C1 segment of cervical spinal cord (tissue), 14 donors: Measurements from ENCODE around the gene TEX2.

ENCODE experiments used
- DNase-seq, 14 donors: peaks; one replicate each; lab custom pipeline; 2025; lab: John Stamatoyannopoulos, UW

TEX2 gene

DNA sequence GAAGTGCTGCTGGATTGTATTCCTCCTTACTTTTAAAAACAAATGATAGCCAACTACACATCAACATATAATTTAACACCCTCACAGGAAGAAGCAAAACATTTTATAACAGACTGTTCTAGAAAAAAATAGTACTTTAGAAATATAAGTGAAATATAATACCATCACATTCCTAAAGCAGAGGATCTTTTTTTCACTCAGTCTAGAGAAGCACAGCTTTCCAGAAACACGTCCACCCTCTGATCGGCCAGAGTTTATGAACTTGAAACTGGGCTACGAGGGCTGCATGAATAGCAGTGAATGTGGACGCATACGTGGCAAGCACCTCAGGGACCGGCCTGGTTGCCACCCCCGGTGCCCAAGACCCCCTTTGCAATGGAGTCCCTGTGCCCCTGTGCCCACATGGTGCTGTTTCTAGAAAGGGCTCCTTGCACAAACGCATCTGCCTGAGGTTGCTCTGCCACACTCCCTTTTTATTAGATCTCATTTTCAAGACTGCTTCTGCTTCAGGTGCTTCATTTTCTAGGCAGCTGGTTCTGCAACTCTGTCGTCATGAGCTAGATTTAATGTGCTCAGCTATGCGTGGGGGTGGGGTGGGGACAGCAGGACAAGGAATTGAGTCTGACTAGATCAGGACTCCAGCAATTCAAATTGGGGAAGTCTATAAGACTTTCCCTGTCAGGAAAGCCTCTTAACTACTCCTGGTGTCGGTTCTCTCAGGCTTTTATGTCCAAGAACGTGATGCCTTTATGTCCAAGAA is 104.0 kb downstream of the TEX2 start:
- DNase-seq: no peak

GRCh38 chr17:64158406-64158805 is 104.7 kb downstream of the TEX2 start:
- no peak for DNase-seq

- no peak for DNase-seq
Observed at GRCh38 chr17:64157669-64158180, 105.3 kb downstream of the TEX2 start.

- peak in 1 of 14 donors; percentile 66 for DNase-seq
Observed at GRCh38 chr17:64156670-64157069, 106.4 kb downstream of the TEX2 start.

GRCh38 chr17:64155751-64156544 is 107.1 kb downstream of the TEX2 start:
- peak in 12 of 14 donors; percentile 27 to 88 (median 76) for DNase-seq

DNA sequence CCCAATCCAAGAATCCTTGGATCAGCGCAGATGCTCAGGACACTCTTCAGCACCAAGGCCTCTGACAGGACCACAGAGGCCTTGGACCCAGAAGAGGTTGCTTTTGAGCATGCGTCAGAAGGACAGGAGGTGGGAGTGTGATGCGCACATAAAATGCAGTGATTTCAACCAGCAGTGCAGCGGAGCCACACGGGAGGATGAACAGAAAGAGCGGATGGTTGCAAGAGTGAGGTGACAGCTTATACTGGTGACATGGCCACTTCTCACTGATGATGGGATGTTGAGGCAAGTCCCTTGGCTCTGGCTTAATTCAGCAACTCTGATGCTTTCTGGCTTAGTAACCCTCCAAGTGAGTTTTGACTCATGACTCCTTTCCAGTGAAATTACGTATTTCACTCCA is 107.9 kb downstream of the TEX2 start:
- DNase-seq: no peak

DNA sequence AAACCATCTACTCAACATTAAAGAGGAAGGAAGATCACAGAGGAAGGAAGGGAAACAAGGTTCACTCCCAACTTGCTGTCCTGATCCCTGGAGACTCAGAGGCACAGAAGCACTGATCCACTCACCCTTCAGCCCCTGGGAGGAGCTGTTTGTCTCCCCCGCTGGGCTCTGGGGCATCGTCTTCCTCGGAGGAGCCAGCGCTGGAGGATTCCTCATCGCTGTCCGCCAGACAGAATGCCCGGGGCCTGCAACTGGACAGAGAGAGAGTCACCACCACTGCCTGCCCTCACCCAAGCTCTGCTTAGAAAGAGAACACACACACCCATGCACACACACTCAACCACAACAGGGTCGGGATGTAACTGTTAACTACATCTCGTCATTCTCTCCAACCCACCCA is 108.3 kb downstream of the TEX2 start:
- DNase-seq: peak in 5 of 14 donors; percentile 8 to 43 (median 27)

DNA sequence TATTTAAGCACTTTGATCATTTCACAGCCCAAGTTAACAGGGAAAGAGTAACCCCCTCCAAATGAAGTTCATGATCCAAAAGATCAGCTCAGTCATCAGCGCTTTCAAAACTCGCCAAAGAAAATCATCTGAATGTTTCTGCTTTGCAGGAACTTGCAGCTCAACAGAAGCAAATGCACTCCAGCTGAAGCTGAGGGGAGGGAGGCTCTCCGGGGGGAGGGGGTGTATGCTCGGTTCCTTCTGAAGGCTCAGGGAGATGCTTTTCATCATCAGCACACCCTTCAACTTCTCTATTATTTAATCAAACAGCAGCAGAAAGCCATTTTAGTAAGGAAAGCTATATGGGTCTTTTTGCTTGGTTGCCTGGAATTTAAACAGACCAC is 108.8 kb downstream of the TEX2 start:
- DNase-seq: no peak

- DNase-seq: no peak
Observed at GRCh38 chr17:64153565-64154312, 109.3 kb downstream of the TEX2 start.

DNA sequence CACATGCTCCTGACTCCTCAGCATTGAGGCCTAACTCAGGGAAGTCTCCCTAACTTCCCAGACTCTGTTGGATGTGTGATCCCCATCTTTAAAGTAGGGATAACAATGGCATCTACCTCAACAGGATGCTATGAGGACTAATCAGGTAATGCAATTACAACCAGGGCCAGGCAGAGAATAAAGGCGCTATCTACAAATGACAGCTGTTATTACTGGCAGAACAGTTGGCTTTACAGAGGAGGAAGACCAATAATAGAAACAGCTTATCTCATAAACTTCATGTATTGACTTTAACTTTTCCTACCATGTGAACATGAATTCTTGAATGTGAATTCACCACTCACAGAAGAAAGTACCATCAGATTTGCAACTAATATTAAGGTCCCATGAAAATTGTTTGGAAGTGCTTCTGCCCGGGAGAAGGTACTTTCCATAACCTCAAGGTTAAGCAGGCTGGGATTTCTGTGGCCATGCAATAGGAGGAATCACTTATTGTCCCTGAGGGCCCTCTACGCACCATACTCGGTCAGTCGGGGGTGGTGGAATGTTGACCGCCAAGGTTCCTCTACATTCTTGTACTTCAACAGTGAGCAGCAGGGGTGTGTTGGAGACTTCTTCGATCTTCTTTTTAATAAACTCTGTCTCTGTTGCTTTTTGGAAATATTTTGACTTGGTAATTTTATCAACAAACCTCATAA is 110.5 kb downstream of the TEX2 start:
- DNase-seq: no peak

DNA sequence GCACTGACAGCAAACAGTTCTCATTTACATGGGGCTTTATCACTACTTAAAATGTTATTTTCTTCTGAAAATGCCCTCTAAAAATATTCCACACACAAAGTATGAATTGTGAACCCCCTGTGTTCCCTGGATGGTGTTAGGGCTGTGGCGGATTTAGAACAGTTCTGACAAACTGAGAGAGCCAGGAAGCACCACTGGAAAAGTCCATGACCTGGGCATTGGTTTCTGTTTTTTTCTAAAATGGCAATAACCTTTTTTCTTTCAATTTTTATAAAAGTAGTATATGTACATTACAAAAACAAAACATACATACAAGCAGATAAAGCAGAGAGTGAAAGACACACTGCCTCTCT is 112.1 kb downstream of the TEX2 start:
- no peak for DNase-seq

DNA sequence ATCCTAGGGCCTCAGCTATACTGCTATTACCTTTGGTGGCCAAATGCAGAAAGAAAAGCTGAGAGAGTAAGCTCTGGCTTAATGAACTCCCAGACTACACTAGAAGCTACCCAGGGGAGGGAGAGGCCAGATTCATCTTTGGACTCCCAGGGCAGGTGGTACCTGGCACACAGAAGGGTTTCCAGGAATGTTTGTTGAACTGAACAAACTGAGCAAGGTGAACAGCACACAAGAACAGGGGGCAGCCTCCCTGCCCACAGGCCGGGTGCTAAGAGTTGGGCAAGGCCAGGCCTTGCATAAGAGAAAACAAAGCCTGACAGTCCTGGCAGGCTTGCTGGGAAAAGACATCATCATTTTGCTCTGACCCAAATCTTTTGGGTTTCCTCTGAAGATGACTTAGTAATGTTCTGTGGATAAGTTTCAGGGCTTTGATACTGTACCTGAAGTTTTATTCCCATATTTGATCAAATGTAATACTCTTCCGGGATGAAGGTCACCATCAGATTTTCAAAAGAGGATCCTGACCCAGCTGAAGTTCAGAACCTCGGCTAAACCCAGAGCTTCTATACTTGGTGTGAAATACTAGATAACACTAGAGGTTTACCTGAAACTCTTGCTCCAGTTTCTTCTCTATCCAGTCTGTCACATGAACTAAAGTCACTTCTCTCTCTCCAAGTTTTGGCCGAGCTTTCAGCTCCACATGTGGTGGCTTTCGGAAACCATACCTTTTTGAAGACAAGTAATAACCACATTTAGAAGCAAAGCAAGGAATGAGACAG is 112.6 kb downstream of the TEX2 start:
- no peak for DNase-seq

- no peak for DNase-seq
Observed at GRCh38 chr17:64149196-64149595, 113.9 kb downstream of the TEX2 start.

DNA sequence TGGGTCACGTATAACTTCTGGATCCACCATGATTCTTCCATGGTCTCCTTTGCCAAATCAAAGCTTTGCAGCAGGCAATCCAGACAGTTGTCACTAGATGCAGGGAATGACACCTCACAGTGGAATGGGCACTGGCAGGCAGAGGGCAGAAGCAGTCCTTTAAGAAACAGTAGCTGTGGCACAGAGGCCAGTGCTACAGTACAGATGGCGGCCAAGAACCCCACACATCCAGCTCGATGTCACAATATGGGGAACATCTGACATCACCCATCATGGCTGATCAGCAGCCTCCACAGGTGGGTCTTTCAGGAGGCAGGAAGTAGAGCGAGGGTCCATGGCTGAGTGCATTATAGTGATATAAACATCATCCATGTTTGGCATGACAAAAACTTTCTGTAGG is 114.4 kb downstream of the TEX2 start:
- peak in 7 of 14 donors; percentile 6 to 32 (median 24) for DNase-seq

DNA sequence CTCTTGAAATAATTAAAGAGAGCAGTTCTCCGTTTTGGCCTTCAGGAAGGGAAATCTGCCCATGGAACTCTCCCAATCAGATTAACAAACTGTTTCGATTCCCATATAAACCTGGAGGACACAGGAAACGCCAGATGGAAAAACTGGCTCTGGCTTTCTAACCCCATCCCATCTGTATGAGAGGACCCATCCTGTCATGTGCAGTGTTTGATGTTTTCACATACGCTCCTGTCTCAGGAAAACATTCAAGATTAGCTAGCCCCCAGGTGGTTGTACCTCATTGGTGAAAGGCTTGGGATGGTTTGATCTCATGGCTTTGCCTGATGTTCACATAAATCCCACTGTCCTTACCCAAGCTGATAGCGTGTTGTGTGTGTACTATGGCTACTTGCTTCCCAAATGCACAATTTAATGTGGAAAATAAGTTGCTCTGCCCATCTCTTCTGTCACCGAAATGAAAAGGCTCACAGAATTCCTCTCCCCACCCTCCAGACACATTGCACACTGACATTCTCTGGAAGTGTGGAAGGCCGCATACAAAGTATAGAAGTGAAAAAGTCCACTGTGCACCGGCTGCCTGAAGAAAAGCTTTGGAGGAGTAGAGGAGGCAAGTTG is 114.9 kb downstream of the TEX2 start:
- peak in 1 of 14 donors; percentile 15 for DNase-seq

DNA sequence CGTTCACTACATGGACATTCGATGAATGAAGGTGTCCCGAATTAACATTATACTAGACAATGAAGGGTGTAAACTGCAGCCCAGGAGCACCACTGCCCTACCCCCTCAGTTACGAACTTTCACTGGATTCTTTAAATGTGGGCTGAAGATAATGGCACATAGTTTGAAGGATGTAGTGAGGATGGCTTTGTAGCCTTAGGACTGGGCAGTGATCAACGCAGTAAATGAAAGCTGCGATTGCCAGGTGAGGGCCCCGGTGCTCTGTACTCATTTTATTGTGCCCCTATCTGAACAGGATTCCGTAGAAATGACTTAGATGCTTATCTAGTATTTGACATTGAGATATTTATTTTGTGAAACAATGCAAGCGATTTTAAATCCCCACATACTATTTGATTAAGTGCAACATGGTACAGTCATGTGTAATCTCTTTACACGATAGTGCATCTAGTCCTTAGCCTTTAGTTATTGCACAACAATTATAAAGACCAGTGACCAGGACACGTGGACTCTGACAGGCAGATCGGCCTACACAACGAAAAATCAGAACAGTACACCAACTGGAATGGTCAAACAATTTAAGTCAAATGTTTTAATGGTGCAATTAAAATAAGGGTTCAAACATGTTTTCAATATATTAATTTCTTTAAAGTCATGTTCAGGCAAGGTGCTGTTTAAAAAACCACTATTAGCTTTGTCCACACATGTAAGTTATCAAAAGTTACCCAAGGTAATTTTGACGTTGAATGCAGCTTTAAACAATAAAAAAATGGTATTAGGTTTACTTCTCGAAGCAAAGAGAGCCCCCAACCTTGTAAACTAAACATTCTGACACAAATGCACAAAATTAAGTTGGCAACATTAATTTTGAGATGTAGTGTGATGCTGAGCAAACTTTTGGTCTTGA is 115.7 kb downstream of the TEX2 start:
- peak in 1 of 14 donors; percentile 20 for DNase-seq

DNA sequence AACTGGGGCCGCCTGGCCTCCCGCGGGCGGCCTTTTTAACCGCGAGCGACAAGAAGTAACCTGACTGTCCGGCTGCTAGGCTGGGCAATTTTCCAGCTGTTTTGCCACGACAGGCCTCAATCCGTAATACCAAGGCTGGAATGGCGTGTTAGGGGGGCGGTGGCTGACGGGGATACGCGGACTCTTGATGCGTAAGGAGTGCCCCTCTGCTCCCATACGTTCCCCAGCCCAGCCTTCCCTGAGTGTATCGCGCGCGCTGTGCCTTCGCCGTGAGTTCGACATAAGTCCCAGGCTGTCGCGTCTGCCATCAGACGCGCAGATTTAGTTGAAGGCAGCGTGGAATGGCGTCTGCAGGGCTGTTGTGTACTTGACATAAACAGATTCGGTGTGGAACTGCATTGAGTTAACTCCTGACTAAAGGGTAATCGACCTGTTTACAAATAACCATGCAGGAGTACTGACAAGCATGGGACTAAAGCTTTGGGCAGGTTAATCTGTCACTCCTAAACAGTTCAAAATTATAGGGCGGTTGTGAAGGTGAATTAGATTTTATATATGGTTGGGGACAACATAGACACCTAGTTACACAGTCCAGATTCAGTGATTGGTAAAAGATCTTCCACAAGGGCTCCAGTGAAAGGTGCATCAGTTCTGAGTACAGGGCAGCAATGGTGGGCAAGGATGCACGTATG is 116.5 kb downstream of the TEX2 start:
- DNase-seq: peak in 7 of 14 donors; percentile 49 to 76 (median 68)

GRCh38 chr17:64145751-64146417 is 117.2 kb downstream of the TEX2 start:
- peak; percentile 77 to 99 (median 94) for DNase-seq
